HG02678 (cell line): ENCODE data around the gene MRPS11.
"Not testable (repeated sequence)": the region's sequence is repeated elsewhere in the genome, so short reads cannot be mapped to it uniquely, and the experiment has no call there.

Experiments used
- ATAC-seq: cut with Tn5 transposase; IDR thresholded peaks from one replicate; pipeline ENCODE4 v1.9.1; 2021; ENCODE audit warnings: mild to moderate bottlenecking, moderate library complexity; ENCODE audit not compliant: unreplicated experiment

The MRPS11 gene

DNA sequence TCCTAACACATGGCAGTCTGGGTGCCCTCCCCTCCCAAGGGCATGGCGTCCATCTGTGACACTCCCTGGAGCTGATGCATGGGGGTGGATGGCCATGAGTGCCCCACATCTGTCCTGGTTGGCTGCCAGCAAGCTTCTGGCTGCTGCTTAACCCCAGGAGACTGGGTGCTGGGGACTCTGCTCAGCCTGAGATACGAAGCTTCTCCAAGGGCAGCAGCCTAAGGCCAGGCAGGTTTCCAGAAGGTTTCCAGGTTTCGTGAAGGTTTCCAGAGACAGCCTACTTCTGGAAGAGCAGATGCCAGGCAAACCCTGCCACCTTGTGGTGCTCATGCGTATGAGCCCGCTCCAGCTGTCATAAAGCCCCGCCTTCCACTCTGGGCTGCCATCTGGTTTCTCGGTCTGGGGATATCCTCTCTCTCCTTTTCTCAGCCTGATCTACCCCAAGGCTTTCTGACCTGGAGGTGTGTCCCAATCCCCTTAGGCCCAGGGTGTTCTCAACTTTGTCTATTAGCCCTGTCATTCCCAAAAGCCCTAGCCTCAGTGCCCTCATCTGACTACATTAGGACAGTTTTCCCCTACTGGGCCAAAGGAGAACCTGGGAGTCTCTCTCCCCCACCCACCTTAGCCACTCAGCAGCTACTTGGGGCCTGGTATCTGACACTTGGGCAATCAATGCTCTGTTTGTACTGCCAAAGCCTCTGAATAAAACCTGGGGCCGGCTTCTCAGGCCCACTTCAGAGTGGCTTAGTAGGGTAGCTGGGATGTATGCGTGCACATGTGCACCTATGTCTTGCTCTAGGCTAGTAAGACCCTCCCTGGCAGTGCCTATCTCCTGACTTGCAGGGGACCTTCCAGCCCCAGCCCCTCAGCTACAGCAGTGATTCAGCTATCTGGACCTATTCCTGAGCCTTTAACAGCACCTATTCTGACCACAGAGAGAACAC is 12.4 kb upstream of the MRPS11 start:
- peak; percentile 96 for ATAC-seq

DNA sequence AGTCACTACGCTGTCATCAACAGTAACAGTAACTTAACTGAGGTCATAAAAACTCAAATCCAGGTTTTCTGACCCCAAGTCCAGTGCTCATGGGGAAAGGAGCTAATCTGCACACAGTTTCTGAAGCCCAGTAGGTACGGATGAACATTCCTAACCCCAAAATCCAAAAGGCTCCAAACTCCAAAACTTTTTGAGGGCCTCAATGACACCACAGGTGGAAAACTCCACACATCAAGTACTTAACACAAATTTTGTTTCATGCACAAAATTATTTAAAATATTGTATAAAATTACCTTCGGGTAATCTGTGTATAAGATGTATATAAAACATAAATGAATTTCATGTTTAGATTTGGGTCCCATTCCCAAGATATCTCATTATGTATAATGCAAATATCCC is 10.8 kb upstream of the MRPS11 start:
- no peak for ATAC-seq

DNA sequence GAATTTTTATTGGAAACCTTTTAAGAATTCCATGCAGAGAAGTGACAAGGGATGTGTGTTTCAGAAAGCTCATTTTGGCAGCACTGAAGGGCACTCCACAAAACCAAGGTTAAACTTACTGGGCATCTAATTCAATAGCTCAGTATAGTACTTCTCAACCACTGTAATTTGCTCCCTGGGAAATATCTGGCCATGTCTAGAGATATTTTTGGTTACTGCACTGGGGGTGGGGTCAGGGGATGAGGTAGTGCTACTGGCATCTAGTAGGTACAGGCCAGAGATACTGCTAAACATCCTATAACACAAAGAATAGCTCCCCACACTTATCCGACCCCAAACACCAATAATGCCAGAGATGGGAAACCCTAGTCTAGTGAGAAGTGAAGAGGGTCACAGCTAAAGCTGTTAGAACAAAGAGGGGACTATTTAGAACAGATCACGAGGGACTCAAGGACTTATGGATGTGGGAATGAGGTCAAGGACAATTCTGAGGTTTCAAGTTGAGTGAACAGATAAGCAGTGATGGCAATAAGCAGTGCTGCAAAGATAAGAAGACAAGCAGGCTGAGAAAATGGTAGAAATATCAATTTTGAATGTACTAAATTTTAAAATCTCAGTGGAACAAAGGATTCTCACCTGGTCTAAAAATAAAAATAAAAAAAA is 3.5 kb upstream of the MRPS11 start:
- ATAC-seq, result no peak

DNA sequence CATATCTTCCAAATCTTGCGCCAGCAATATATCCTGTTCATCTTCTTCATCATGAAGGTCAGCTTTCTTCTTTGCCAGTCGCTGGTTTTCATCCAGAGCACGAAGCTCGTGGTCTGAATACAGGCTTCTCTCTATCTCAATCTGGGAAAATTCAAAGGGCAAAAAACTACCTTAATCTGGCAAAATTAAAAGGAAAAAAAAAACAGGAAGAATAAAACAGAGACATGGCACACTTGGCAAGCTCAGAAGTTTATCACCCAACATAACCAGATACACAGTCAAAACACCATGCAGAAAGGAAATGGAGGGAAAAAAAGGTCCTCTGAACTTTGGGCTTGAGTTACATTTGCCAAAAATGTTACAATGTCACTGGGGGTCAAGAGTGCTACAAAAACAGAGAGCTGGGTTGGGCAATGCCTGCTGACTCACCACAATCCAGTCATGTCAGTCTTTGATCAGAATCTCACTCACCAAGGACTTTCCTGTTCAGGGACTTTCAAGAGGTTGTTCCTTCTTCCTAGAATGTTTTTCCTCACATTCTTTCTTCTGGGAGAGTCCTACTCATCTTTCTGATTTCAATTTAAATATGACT is 1.8 kb upstream of the MRPS11 start:
- ATAC-seq, result no peak

DNA sequence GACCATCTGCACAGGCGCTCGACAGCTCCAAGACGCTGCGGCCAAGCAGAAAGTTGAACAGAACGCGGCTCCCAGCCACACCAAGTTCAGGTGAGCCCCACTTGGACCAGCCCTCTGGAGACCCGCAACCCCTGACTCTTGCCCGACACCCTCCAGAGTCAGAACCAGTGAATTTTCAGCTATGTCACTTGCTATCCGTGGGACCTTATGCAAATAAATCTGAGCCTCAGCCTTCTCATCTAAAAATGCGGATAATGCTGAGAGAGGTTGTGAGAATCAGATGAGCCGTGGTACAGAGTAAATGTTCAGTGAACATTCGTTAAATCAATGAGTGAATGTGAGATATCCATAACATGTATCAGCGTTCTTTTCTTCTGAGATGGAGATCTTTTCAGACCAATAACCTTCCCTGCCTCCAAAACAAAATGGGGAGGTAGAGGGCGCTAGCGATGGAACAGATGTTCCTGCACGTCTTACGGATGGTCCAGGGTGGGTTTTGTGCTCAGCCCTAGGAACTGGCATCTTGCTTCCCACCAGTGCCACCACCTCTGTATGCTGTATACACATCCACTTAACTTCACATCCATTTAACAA is 524 bp downstream of the MRPS11 start:
- ATAC-seq, result no peak

DNA sequence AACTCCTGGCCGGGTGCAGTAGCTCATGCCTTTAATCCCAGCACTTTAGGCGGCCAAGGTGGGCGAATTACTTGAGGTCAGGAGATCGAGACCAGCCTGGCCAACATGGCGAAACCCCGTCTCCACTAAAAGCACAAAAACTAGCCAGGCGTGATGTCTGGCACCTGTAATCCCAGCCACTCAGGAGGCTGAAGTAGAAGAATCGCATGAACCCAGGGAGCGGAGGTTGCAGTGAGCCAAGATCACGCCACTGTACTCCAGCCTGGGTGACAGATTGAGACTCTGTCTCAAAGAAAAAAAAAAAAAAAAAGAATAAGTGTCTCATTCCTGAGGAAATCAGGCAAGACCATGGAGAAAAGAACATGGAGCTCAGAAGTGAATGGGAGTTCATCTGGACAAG is 1.2 kb downstream of the MRPS11 start:
- not testable (repeated sequence) for ATAC-seq

DNA sequence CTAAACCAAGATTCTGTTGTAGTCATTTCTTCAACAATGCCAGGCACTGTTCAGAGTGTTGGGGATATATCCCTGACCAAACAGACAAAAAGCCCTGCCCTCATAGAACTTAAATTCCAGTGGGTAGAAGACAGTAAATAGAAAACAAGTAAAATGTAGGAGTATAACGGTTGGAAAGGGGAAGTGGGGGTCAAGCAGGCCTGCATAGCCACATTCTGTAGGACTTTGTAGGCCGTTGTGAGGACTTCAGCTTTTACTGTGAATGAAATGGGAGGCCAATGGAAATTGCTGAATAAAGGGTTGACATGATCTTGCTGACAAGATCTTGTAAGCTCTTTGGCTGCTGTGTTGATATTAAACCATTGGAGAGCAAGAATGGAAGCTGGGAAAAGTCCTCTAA is 1.8 kb downstream of the MRPS11 start:
- ATAC-seq, result no peak

DNA sequence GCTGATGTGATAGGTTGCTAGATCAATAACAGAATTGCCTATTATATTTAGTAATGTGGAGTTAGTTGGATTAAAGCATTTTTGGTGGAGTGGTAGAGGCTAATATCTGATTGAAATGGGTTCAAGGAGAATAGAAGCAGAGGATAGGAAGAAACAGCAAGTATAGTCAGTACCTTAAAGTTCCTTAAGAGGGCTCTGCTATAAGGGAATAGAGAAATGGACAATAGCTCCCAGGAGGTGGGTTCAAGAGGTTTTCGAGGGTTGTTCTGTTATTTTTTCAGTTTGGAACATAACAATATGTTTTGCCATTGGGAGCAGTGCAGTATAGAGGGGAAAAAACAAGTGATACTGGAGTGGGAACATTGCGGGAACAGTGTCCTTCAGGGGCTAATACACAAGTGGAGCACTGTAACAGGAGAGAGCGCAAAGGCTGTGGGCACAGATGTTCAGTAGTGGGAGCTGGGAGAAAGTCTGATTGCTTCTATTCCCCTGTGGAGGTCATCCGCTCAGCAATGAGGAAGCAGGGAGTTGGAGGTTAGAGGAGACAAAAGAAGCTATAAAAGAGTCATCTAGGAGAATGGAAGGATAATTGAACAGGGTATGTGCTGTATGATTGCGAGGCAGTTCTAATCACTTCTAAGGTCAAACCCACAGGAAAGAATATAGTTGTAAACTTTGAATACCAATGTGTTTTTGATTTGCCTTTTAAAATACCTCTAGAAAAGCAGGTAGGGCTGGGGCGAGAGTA is 3.3 kb downstream of the MRPS11 start:
- ATAC-seq, result no peak

DNA sequence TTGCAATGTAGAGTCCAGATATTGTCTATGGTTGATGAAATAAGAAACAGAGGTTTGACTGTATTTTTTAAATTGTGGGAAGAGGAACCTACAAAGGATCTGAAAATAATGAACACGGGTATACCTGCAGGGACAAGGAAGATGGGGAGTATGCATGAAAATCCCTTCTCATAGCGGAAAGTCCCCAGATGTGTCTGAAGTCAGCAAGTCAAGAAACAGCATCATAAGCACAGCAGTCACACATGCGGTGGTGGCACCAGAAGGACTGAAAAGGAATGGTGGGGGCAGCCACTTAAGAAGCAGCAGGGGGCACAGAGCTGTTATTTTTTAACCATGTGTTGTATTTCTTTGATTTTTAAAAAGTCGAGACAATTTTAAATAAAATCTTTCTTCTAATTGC is 4.7 kb downstream of the MRPS11 start:
- no peak for ATAC-seq

DNA sequence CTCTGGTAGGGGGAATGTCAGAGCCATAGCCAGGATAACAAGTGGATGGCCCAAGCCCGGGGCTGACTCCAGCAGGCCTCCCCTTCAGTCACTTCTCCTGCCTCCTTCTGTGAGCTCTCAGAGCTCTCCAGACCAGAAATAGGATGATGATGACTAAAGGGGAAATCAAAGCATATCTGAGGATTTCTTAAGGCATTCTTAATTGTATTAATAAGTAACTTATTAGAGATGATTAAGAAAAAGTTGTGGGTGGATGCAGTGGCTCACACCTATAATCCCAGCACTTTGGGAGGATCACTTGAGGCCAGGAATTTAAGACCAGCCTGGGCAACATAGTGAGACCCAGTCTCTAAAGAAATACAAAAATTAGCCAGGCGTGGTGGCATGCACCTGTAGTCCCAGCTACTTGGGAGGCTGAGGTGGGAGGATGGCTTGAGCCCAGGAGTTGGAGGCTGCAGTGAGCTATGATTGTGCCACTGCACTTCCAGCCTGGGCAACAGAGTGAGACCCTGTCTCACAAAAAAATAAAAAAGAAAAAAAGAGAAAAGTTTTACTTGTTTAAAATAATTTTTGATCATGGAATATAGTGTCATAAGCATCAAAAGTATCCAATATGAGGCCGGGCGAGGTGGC is 6.3 kb downstream of the MRPS11 start:
- not testable (repeated sequence) for ATAC-seq

DNA sequence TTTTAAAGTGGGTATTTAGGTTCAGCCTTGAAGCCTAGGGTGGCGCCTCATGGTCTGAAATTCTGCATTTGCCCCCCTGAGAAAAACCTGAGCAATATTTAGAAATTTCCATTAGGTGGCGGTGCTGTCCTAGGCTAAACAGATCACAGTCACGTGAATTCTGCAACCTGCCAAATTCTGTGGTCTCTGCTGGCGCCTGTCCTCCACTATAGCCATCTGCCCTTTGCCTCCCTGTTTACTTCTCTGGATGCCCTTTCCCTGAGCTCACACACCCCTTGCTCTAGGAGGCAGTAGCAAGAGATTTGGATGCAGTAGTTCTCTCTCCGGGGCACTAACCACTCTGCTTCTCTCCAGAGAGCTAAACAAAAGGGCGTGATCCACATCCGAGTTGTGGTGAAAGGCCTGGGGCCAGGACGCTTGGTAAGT is 9.1 kb downstream of the MRPS11 start:
- ATAC-seq, result no peak

DNA sequence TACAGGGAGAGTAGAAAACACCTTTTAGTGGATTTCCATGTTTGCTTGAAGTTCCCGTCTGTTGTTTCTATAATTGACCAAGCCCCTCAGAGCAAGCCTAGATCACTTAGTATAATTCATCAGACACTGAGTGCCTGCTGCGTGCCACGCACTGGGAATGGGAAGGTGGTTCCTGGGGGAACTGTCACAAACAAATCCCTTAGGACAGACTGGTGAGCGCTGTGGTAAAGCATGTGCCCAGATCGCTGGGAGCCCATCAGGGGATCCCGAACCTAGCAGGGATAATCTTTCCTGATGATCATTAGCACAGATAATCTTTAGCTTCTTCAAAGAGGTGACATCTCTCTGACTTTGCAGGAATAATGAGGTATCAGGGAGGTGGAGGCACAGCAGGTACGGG is 9.6 kb downstream of the MRPS11 start:
- no peak for ATAC-seq

DNA sequence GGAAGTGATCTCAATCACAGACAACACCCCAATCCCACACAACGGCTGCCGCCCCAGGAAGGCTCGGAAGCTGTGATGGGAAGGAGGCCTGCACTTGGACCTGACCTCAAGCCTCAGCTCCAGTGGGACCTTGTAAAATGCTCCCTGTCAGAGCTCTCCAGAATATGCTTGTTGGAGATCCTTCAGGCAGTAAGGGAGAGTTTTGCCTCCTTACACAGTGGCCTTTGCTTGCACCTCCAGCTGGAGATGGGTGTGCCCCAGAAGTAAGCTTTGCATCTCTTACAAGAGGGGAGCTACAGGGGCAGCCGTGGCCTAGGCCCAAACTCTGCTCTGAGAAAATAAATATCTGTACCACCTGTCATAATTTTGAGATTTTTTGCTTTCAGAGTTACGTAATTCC is 10.4 kb downstream of the MRPS11 start:
- ATAC-seq, result no peak

DNA sequence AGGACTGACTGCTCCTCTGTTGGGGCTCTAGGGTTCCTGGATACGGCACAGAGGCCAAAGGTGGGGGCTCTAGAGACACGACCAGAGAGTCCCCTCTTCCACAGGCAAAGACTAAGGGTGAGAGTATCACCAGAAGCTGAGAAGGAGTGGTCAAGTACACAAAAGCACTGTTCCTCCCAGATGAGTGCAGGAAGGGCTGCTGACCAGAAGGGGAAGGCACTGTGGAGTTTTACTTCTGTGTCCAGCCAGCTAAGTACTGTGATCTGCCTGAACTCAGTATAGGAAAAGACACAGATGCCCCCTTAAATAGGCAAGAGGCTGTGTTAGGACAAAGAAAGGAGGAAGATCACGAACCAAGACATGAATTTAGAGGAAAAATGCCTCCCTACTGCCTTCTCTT is 11.7 kb downstream of the MRPS11 start:
- ATAC-seq, result no peak

DNA sequence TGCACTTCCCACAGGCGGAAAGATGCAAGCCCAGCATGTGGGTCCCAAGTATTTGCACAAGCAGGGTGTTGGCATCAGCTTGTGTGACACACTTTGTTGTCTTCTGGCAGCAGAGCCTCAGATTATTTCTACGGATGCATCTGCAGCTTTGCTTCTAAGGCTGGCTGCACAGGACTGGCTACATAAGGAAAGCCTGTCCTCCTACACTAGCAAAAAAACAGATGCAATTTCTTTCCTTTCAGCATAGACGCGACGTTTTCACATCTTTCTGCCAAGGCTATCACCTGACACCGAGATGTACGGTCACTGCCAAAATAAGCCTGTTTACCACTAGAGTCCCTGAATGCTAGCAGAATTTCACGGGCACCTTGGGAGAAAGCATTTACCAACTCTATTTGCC is 13.5 kb downstream of the MRPS11 start:
- ATAC-seq, result no peak

DNA sequence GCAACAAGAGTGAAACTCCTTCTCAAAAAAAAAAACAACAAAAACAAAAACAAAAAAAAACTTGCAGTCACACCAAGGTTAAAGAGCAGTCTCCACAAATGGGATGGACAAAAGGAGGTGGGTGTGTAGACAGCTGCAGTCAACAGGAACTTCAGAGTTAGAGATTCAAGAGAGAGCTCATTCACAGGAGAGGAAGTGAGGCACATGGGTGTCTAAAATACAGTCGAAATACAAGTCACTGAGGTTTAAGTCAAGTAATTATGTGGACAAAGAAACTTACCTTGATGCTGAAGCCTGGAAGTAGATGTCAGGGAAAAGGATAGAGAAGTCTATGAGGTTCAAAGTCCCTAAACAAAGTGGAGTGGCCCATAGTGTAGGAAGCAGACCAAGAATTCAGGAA is 14.8 kb downstream of the MRPS11 start:
- ATAC-seq, result no peak

DNA sequence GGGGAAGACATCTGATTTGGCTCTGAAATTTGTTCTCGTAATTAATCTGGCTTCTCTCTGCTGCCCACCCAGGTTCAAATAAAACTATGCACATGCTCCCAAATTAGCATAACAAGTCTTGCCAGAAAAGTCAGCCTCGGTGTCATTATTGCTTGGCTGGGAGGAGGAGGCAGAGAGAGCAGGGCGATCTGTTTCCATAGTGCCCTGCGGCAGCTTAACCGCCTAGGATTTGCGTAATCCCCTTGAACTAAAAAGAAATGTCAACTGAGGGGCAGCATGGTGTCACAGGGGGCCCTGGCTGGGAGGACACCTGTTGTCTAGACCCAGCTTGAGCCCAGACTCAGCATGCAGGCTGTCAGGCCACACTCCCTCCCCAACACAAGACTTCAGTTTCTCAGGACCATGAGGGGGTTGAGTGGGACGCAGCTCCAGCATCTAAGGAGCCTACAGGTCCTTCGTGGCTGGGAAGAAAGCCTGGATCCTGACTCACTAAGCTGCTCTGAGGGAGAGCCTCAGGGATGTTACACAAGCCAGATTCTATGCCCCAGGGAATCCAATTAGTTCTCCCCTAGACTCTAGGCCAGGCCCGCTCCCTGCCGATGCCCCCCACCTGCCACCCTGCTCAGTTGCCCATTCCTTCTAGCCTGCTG is 17.3 kb downstream of the MRPS11 start:
- ATAC-seq, result no peak

DNA sequence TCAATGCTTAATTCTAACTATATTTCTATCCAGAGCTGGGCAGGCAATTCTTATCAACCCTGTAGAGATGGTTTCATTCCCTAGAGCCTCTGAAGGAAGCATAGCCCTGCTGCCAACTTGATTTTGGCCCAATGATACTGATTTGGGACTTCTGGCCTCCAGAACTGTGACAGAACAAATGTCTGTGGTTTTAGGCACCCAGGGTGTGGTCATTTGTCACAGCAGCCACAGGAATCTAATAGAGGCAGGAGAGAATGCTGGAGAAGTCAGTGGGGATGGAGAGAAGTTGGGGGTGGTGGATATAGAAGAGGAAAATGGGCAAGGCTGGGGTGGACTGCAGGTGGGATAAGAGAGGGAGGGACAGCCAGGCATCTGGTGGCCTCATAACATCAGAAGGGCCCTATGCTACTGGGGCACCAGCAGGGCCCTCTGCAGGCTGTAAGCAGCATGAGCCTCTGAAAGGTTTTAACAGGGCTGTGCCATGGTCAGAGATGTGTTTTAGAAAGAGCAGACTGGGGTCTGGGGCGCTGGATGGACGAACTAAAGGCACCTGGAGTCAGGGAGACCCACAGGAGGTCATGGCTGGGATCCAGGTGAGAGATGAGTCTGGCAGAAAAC is 19.8 kb downstream of the MRPS11 start:
- no peak for ATAC-seq

DNA sequence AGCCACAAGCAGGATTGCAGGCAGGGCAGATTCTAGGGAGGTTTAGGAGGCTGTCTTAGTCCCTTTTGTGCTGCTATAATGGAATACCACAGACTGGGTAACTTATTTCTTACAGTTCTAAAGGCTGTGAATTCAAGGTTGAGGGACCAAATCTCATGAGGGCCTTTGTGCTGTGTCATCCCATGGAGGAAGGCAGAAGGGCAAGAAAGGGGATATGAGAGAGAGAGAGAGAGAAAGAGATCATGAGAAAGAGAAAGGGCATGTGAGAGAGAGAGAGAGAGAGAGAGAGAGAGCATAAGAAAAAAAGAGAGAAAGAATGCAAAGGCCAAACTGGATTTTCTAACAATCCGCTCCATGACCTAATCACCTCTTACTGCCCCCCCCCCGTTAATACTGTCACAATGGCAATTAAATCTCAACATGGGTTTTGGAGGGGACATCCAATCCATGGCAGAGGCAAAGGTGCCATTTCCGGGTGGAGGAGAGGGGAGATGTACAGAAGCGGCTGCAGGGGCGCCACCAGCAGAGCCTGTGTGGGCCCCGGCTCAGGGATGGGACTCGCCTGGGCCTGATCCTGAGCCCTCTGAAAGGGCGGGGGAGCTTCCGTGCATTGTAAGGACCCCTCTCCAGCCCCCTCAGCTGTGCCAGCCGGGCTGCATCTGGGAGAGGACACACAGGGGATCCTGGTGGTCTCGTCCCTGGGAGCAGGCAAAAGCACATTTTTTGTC is 20.5 kb downstream of the MRPS11 start:
- no peak for ATAC-seq
